ENCODE results near the gene PROX2.

Gene PROX2

DNA sequence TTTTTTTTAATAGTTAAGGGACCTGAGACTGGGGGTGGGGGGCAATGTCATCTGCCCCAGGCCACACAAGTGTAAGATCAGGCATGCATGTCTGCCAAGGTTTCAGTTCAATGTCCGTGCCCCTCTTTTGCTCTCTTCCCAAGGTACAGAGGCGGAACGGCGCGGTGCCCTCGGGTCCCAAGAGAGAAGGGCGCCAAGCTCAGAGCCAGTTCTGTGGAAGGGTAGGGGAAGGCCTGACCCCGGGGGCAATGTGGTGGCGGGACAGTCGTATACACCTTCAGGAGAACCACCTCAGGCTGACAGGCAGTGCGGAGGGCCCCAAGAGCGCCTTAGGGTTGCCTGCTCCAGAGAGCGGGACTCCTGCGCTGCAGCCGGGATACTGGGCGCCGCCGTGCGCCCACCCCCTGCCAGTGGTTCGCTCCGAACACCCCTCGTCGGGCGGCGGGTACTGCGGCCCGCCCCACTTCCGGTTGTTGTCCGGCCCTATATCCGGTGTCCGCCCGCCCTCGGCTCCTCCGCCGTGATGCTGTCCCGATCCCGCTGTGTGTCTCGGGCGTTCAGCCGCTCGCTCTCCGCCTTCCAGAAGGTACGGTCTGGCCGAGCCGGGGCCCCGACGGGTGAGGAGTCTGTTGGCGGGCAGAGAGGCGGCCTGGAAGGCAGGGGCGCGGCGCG lies 5.6 kb upstream of the PROX2 start, which contains the start of gene DLST:
DLST (plus strand) TSS at position 486 of the 672 bp plus-strand sequence; CDS start at position 524, 38 bp downstream.
- DNase-seq = peak; percentile 31 to 88 (median 74)

DNA sequence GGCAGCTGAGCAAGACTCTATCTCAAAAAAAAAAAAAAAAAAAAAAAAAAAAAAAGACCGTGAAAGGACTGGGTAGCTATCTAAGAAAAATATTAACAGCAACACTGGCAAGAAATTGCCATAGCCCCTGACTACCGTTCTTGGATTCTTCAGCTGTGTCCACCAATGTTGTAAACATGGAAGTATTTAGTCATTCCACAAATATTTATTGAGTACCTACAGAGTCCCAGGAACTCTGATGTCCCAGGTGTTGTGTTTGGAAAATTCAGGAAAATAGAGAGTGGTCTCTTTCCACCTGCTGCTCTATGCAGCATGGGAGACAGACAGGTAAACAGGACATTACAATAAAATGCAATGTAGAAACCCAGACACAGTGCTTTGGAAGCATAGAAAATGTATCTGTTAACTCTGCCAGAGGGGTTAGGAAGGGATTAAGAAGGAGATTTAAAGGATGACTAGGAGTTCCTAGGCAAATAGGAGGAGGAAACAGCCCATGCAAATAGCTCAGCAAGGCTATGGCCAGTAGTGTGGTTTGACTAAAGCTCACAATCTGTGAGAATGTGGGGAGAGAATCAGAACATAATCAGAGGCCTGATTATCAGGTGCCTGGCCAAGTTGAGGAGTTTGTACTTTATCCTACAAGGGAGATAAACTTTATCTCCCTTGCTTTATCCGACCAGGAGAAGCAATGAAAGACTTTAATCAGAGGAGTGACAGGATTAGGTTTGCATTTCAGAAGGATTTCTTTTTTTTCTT lies 3.7 kb upstream of the PROX2 start:
- no peak for DNase-seq

DNA sequence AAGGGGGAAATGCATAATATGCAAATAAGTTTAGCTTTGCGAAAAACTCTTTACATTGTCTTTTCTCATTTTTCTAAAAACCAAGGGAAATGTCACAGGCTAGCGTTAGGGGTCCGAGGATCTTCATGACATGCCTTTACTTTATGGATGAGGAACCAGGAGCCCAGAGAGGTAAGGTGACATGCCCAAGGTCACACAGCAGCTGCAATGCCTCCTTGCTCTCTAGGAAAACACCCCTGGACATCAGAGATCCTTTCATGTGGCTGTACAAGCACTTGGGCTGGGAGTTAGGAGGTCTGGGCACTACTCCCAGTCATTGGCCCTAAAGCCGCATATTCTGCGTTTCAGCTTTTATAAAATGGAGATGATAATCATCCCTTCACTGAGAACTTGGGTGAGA lies 741 bp downstream of the PROX2 start:
- no peak for DNase-seq

DNA sequence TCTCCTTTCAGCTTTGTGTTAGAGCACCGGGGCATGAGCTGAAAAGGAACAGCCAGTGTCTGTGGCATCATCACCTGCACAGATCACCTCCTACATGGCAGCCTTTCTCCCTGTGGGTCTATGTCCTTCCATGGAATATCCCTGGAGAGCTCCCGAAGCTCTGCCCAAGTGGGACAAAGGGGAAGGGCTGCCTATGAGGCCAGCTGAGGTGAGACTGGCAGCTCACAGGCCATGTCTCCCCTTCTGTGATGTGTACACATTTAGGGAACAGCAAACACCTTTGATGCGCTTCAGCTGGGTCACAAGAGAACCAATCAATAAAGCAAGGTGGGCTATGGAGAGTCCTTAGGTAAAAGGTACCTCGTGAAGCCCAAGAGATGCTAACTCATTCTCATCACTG lies 4.1 kb downstream of the PROX2 start:
- DNase-seq = no peak

DNA sequence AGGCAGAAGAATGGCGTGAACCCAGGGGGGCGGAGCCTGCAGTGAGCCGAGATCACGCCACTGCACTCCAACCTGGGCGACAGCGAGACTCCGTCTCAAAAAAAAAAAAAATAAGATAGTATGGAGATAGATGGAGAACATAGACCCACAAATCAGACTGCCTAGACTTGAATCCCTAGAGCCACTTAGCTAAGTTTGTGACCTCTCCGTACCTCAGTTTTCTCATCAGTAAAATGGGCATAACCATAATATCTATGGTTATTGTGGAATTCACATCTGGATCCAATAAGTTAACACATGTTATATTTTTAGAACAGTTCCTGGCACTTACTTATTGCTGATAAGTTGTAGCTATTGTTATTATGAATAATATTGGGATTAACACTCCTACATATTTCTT lies 7.2 kb downstream of the PROX2 start:
- no peak for DNase-seq

DNA sequence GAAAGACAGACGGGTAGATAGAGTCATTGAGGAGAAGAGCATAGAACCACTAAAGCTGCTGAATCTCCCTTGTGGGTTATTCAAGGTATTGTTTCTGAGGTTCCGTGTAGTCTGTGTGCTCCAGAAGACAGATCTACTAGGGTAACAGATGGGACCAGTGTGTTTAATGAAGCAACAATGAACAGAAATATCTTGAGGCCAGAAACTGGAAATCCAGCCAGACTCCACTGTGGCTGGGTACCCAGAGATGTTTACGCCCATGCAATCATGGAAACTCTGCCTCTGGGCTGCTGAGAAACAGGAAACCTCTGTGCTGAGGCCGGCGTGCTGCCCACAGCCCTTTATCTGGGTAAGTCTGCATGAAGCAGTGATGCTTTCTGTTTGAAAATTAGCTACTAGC lies 8.3 kb downstream of the PROX2 start:
- peak in 34 of 56 donors; percentile 2 to 63 (median 23) for DNase-seq

DNA sequence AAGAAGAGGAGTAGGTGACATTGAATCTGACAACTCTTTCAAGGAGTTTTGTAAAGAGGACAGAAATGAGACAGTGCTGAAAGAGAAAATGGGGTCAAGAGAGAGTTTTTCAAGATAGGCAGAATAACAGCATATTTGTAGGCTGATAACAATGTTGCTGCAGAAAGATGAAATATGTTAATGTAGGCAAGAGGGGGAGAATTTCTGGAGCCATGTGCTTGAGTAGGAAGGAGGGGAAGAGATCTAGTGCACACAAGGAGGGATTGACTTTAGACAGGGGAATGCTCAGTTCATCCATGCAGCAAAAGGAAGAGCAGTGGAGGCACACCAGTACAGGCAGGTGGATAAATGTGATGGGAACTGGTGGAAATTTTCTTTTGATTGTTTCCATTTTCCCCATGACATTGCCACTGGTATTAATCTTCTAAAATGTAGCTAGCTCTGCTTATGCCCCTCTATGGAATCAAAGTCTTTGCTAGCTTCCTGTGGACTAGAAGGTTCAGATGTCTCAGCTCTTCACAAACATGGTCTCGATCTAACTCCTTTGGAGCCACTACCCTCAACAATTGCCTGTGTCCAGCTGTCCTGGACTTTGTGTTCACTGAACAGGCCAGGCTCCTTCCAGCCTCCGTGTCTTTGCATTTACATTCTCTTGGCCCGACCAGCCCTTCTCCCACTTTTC lies 9.1 kb downstream of the PROX2 start:
- no peak for DNase-seq

DNA sequence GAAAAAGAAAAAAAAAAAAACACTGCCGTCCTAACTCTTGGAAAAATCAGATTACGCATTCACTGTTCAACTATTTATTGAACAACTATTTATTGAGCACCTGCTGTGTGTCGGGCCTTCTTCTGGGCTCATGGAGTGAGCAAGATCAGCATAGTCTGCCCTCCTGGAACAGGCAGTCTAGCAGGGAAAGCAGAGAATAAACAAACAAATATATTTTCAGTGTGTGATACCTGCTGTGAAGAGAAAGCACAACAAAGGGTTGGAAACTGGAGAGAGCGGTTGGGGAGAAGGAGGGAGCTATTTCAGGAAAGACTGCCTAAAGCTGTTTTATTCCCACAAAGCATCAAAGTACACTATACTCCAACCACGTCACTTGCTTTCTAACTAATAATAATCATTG lies 10.8 kb downstream of the PROX2 start:
- no peak for DNase-seq

DNA sequence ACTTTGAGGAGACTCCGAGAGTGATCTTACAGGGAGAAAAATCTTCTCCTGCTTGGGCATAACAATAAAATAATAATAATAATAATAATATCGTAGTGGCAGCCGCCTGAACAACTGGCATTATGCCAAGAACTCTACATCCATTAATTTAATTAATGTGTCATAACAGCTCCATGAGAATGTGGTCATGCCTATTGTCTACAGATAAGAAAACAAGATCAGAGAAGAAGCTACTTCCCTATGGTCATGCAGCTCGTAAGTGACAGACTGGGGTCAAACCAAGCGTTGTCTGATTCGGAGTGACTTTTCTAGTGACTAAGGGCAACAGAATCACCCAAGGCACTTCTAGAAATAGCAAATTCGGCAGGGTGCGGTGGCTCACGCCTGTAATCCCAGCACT lies 11.7 kb downstream of the PROX2 start:
- DNase-seq = peak in 1 of 56 donors; percentile 21

DNA sequence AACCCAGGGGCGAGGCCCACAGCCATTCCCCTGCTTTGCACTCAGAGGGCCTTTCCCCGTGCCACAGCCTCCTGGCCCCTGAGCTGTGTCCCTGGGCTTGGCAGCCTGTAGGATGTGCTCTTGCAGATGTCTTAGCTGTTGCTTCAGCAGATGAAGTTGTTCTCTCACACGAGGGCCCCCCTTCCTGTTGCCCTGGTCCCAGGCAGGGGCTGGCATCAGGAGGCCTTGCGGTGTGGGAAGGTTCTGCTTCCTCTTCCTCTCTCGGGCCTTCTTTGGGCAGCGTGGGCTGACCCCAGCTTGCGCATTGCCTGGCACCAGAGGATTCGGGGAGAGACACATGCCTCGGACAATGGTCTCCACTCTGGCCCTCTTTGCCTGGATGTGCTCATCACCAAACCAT lies 12.7 kb downstream of the PROX2 start:
- peak in 27 of 56 donors; percentile 4 to 57 (median 20) for DNase-seq

DNA sequence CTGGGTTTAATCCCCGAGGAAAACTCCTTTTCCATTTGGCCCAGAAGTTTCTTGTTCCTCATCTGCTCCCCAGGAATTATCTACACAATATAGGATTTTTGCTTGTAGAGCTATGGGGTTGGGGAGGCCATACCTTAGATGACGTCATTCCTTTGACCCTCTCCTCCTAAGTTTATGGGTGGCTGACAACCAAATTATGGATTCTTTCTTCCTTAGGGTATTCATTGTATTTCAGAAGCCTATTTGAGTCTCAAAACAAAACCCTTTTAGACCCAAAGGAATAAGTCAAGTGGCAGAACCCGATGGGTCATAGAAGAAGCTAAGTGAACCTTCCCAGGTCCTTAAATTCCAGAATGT lies 14.2 kb downstream of the PROX2 start:
- no peak for DNase-seq

DNA sequence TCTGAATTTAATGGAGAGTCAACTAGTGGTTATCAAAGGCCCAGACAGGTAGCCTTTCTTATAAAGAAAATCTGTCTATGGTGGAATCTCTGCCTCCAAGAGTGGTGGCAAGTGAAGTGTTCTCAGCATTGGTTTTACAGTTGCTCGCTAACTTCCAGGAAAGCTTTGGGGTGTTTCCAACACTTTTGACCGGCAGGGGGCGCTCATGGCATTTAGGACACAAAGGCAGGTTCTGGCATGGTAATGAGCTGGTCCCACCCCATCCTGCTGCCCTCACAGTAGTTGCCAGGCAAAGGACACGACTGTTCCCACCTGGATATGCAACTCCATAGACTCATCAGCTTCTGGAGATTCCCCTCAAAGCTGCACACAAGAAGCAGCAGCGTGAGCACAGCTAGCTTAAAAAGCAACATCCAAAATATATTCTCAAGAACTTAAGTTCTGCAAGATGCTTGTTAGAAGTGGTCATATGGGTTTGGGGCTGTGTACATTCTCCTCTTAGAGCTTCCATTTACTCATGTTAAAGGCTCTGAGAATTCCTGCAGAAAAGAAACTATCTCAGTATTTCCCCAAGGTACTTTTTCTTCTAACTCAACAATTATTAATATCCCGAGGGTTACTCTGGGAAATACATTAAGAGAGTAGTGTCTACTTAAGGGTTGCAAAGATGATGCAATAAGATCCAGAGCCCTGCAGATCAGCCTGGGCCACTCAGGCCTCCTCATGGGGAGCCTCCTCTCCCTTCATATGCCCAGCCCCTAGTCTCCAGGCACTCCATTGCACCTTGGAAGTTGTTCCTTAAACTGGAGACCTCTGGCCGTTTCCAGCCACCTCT lies 14.8 kb downstream of the PROX2 start:
- DNase-seq = peak in 55 of 56 donors; percentile 20 to 97 (median 68)

DNA sequence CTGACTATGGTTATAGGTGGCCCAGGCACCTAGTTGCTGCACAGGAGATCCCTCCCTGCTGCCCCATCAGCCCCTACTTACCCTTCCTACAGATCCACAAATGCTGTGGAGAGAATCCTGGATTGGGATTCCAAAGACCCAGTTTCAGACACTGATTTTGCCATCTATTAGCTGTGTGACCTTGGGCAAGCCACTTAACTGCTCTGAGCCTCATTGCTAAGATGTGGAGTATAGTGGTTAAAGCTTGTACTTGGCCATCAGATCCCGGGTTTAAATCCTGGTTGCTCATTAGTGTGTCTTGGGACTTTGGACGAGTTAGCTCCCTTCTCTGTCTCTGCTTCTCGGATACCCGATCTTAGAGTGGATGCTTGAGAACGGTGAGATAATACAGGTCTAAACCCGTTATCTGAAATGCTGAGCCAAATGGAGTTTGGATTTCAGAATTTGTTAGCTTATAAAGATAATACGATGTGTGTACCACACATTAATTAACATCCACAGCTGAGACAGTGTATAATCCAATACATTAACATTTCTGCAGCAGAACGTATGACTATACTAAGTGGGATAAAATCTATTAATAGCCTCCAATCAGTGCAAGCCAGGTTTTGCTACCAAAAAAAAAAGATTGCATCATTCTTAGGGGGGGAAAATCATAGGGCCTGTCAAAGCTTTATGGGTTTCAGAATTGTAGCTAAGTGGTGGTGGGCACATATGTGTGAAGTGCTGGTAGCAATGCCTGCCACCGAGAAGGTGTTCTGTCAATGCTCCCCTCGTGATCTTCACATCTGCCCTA lies 16.0 kb downstream of the PROX2 start:
- DNase-seq = no peak

DNA sequence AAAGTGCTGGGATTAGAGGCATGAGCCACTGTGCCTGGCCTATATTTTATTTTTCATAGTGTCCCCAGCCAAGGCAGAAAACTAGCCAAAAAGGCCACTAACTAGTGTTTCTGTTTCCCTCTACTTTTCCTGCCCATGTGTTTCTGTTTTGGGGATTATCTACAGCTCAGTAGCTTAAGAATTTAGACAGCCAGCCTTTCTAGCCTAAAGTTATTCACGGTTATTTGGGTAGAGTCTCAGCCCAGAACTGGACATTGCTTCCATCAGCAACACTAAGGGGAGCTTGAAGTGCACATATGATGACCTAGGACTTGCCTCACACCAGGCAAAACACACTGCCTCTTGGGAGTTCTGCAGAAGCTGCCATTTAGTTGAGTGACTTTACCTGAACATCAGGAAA lies 17.9 kb downstream of the PROX2 start:
- DNase-seq = no peak

DNA sequence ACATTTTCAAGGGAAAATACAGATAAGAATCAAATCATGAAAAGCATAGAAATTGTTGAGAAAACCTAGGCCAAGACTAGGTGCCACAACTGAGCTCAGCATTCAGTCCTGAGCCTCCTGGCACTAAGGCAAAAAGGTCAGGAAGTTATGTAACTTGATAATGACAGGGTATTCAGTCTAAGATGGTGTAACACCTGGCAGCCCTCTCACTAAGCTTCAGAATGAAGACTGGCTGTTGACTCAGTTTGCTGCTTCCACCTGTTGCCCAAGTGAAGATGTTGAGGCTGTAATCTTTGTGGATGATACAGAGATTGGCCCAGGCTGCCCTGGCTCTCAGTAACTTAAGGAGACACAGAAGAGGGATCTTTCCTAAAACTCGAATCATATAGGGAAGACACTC lies 19.6 kb downstream of the PROX2 start:
- DNase-seq = no peak

DNA sequence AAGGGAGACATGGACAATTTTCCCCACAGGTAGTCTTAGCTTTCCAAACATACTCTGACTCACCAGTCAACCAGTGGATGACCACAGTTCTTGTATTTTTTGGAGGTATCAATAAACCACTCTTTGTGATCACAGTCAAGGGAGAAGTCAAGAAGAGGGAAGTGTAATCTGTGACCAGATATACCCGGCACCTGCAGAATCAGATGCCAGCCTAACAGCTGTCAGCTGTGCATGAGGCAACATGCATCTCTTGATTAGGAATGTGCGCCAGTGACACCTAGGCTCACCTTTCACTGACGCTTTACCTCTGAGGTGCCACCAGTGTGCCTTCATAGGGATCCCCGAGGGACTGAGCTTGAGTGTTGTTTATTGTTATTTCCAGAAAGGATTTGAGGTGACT lies 20.0 kb downstream of the PROX2 start:
- no peak for DNase-seq

DNA sequence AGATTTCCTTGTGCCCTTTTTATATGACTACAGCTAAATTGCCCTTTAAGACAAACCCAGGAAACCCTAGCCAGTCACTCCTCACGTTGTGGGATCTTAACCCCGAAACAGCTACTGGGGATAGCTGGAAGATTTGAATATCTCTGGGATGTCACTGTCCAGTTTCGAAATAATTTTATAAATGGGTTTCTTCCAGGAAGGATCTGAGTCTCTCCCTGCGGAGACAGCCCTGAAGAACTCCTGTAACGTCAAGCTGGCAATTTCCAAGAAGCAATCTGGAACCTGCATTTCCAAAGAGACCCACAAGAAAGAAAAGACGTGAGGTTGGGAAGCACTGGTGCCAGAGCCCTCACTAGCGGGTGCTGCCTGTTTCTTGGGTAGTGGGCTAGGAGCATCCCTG lies 20.9 kb downstream of the PROX2 start:
- DNase-seq = no peak

DNA sequence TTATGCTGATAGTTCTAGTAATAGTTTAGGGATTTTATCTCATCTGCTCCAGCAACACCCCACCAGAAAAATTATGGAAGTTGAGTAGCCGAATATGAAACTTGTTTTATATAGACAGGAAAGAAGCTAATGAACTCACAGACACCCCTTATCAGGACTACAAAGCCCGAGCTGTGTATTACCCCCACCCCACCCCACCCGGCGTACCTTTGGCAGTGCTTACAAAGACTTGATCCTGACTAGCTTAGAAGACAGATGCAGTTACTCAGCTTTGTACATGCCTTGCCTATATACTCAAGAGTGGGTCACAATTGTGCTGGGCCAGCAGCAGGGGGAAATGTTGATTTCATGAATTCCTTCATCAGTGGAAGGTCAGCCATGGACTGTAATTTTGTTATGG lies 22.4 kb downstream of the PROX2 start:
- no peak for DNase-seq

DNA sequence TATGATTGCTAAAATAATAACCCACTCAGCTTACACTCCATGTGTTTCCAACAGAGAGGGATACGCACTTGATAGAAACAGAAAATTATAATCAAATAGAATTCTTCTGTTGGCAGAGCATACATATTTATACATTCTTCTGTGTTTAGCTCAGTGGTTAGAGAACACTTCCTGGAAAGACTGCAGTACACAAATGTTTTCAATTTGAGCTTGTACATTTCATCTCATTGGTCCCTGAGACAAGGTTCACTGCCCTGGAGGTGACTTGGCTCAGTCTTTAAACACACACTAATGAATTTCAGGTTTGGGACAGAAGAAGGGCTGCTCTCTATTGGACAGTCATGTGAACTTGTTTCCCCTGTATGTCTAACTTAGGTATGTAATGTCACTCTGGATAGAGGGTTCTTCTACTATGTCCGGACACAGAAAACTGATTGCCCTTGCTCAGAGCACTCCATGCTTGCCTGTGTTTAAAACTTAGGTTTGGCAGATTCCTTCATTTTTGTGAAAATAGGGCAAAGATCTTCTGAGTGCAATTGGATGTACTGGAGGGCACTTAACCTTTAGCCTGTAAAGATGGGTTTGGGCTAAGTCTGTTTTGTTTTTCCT lies 22.9 kb downstream of the PROX2 start:
- DNase-seq = no peak

DNA sequence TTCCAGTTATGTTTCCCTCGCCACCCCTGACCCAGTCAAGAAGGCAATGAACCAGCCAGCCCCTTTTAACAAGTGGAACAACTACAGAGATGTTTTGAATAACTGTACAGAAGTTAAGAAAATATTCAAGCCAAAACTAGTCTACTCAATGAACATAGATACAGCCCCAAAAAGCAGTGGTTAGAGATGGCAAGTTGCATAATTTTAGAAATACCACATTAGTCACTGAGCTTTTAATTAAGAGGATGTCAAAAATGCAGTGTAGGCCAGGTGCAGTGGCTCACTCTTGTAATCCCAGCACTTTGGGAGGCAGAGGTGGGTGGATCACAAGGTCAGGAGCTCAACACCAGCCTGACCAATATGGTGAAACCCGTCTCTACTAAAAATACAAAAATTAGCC lies 27.2 kb downstream of the PROX2 start:
- no peak for DNase-seq

Data from amygdala (tissue), 56 donors.